A673 (cell line): Measurements from ENCODE around the gene SCGB1D2. TPM values are rescaled to one million over a fixed set of nuclear protein-coding genes. Genes with fewer than 3 reads are reported as not detected.

ENCODE experiments used
- BruUV-seq: library from RNA; stranded (reverse); fragments of 400-500 nt; replicated peaks from 2 replicates; lab custom pipeline; 2021; lab: Mats Ljungman, UMichigan
- CTCF ChIA-PET: fragments of 300-600 bp; sonication (Branson Sonifier 250); formaldehyde crosslinking; loops from one replicate; lab custom pipeline; 2022; ENCODE audit warnings: antibody characterized with exemption; lab: Charles Lee
- POLR2A ChIA-PET: fragments of 300-600 bp; sonication (Branson Sonifier 250); formaldehyde crosslinking; loops from one replicate; lab custom pipeline; 2022; ENCODE audit warnings: antibody characterized with exemption; ENCODE audit not compliant: low non-redundant PET; lab: Charles Lee
- DNase-seq: peaks from one replicate; pipeline ENCODE4 v3.0.0-alpha.2; 2015; ENCODE audit warnings: low spot score
- H3K27ac ChIP-seq: fragments of 200-600 bp; sonication (generic); 2 replicates; pipeline ENCODE4 v1.5.1; 2016; ENCODE audit warnings: mixed run types, low read depth, mild to moderate bottlenecking, mixed read lengths, antibody characterized with exemption, low read length; ENCODE audit not compliant: poor library complexity, severe bottlenecking
- H3K27me3 ChIP-seq: fragments of 200-600 bp; sonication (generic); replicated peaks from 2 replicates; pipeline ENCODE4 v1.6.1; 2017; ENCODE audit warnings: mixed run types, low read depth, mild to moderate bottlenecking, mixed read lengths, antibody characterized with exemption, low read length; ENCODE audit not compliant: insufficient read depth, poor library complexity
- H3K36me3 ChIP-seq: fragments of 200-600 bp; sonication (generic); 2 replicates; pipeline ENCODE4 v1.6.1; 2016; ENCODE audit warnings: mixed run types, mild to moderate bottlenecking, mixed read lengths, antibody characterized with exemption, low read length; ENCODE audit not compliant: insufficient read depth, poor library complexity, severe bottlenecking
- H3K4me1 ChIP-seq: fragments of 200-600 bp; sonication (generic); 2 replicates; pipeline ENCODE4 v1.6.1; 2017; ENCODE audit warnings: mixed run types, mild to moderate bottlenecking, mixed read lengths, antibody characterized with exemption, low read length; ENCODE audit not compliant: insufficient read depth, poor library complexity, severe bottlenecking
- H3K4me3 ChIP-seq: fragments of 200-600 bp; sonication (generic); 2 replicates; pipeline ENCODE4 v1.5.1; 2016; ENCODE audit warnings: low read depth, mixed run types, mild to moderate bottlenecking, mixed read lengths, low read length; ENCODE audit not compliant: poor library complexity, severe bottlenecking
- H3K9me3 ChIP-seq: fragments of 200-600 bp; sonication (generic); 2 replicates; pipeline ENCODE4 v1.6.1; 2016; ENCODE audit warnings: mixed run types, low read depth, mild to moderate bottlenecking, mixed read lengths, antibody characterized with exemption, low read length; ENCODE audit not compliant: poor library complexity, severe bottlenecking
- CTCF ChIP-seq: fragments of 300-800, 200-600 bp; sonication (generic); conservative IDR thresholded peaks from 2 replicates; pipeline ENCODE4 v1.5.1; 2017; ENCODE audit warnings: low read depth, mild to moderate bottlenecking, antibody characterized with exemption, low read length, moderate library complexity, mixed read lengths
- EZH2 ChIP-seq: fragments of 200-600 bp; sonication (generic); IDR thresholded peaks from 2 replicates; pipeline ENCODE4 v1.6.1; 2017; ENCODE audit warnings: borderline replicate concordance, low read depth, mild to moderate bottlenecking, mixed read lengths, antibody characterized with exemption, low read length; ENCODE audit not compliant: poor library complexity, severe bottlenecking
- intact Hi-C: fragments of 100-400 bp; cut with micrococcal nuclease; formaldehyde crosslinking; loops from one replicate; pipeline ENCODE4 v1.10.0; 2022; ENCODE audit not compliant: unreplicated experiment
- total RNA-seq: library from RNA; stranded (reverse); gene quantifications from 2 replicates; pipeline ENCODE4 v1.2.3, GENCODE V29; 2021

SCGB1D2 gene
- total RNA-seq, 1 experiment from 2014 or later: not detected

GRCh38 chr11:62273284-62273683 is 31.2 kb downstream of the SCGB1D2 start:
- Histone ChIP-seq H3K9me3 (no peaks in the 10 kb centered on the region), H3K4me3 (no peak overlapping the region), H3K27ac (no peak overlapping the region), H3K27me3 (peaks cover 18% of the 10 kb centered on the region), H3K36me3 (no peaks in the 10 kb centered on the region), H3K4me1 (no peaks in the 10 kb centered on the region)
- intact Hi-C loops: no loop called here
- POLR2A ChIA-PET: no interaction called here
- CTCF ChIA-PET: no interaction called here
- TF ChIP-seq EZH2: no peak
- no peak for TF ChIP-seq CTCF
- no TSS peak for BruUV-seq
- no peak for DNase-seq

- Histone ChIP-seq H3K9me3 (no peaks in the 10 kb centered on the region), H3K4me3 (no peak overlapping the region), H3K27me3 (peaks cover 18% of the 10 kb centered on the region), H3K36me3 (no peaks in the 10 kb centered on the region), H3K27ac (no peak overlapping the region), H3K4me1 (no peaks in the 10 kb centered on the region)
- intact Hi-C loops: no loop called here
- no TSS peak for BruUV-seq
- TF ChIP-seq CTCF (no peak), EZH2 (no peak)
- no peak for DNase-seq
- ChIA-PET POLR2A (no interaction called here), CTCF (no interaction called here)
Measured at GRCh38 chr11:62273789-62274275, 31.8 kb downstream of the SCGB1D2 start.

- intact Hi-C loops: no loop called here
- no TSS peak for BruUV-seq
- TF ChIP-seq CTCF (no peak), EZH2 (no peak)
- Histone ChIP-seq H3K4me3 (no peak overlapping the region), H3K27ac (no peak overlapping the region), H3K27me3 (peaks cover 9% of the 10 kb centered on the region), H3K4me1 (no peaks in the 10 kb centered on the region), H3K9me3 (peaks cover 4% of the 10 kb centered on the region), H3K36me3 (no peaks in the 10 kb centered on the region)
- no peak for DNase-seq
- POLR2A ChIA-PET: no interaction called here
- CTCF ChIA-PET: no interaction called here
Measured at GRCh38 chr11:62280452-62280851, 38.4 kb downstream of the SCGB1D2 start.

Other genes starting within 250 kb of the SCGB1D2 start
- 232 and 233 TPM in 2 replicates for gene INCENP, start 118.2 kb upstream of the SCGB1D2 start, total RNA-seq
- not detected in 2 replicates for gene SCGB1D1, start 52.0 kb upstream of the SCGB1D2 start, total RNA-seq
- not detected in 2 replicates for gene SCGB2A1, start 33.6 kb upstream of the SCGB1D2 start, total RNA-seq
- gene SCGB2A2, start 27.9 kb downstream of the SCGB1D2 start, total RNA-seq: not detected in 2 replicates
- gene SCGB1D4, start 56.8 kb downstream of the SCGB1D2 start, total RNA-seq: not detected in 2 replicates
- 37.7 and 40.1 TPM in 2 replicates for gene ASRGL1, start 95.2 kb downstream of the SCGB1D2 start, total RNA-seq
- gene SCGB1A1, start 176.8 kb downstream of the SCGB1D2 start, total RNA-seq: not detected in 2 replicates